ENCODE measurements around the gene SLC25A25. TPM values are rescaled to one million over a fixed set of nuclear protein-coding genes. Genes with fewer than 3 reads are reported as not detected.
"Not testable (repeated sequence)": the region's sequence is repeated elsewhere in the genome, so short reads cannot be mapped to it uniquely, and the experiment has no call there.

The SLC25A25 gene
- total and polyA plus RNA-seq, 11 donors = 1.7 to 15.1 (median 6.7) TPM

- H3K36me3 ChIP-seq = no peaks in the 10 kb centered on the region
- no peaks in the 10 kb centered on the region for H3K9me3 ChIP-seq
- no peaks in the 10 kb centered on the region for H3K27me3 ChIP-seq
- DNase-seq = no peak
- TF ChIP-seq POLR2A (IDR thresholded peaks at IDR 0.05) = no peak
- TF ChIP-seq CTCF (IDR thresholded peaks at IDR 0.05) = no peak
- 77 to 80% (median 78%) methylated on average over 7 of the region's 7 CpGs for WGBS, 4 donors
- no peaks in the 10 kb centered on the region for H3K4me1 ChIP-seq
- no peak for ATAC-seq
- H3K4me3 ChIP-seq = no peak overlapping the region
- intact Hi-C loops (cut with DNase I) = no loop called here
- no peak overlapping the region for H3K27ac ChIP-seq
These were observed 26.0 kb upstream of the SLC25A25 start for GRCh38 chr9:128042043-128042442.

GRCh38 chr9:128043467-128043868 is 24.6 kb upstream of the SLC25A25 start:
- Histone ChIP-seq H3K9me3 (no peaks in the 10 kb centered on the region), H3K27ac (no peak overlapping the region), H3K4me3 (no peak overlapping the region), H3K36me3 (no peaks in the 10 kb centered on the region), H3K27me3 (no peaks in the 10 kb centered on the region), H3K4me1 (no peaks in the 10 kb centered on the region)
- intact Hi-C loops (cut with DNase I) = no loop called here
- ATAC-seq (peak in 1 of 4 donors; percentile 24), DNase-seq (no peak)
- WGBS, 4 donors = 48 to 65% (median 58%) methylated on average over 5 to 7 of the region's 7 CpGs
- no peak for TF ChIP-seq POLR2A (IDR thresholded peaks at IDR 0.05)
- no peak for TF ChIP-seq CTCF (IDR thresholded peaks at IDR 0.05)

- 90 to 96% (median 93%) methylated on average over 6 of the region's 6 CpGs for WGBS, 4 donors
- H3K4me3 ChIP-seq; intact Hi-C loops (cut with DNase I); DNase-seq; ATAC-seq; H3K36me3 ChIP-seq; H3K9me3 ChIP-seq; H3K4me1 ChIP-seq; H3K27me3 ChIP-seq; H3K27ac ChIP-seq: not testable (repeated sequence)
These were observed 22.6 kb upstream of the SLC25A25 start for GRCh38 chr9:128045409-128045808.

- H3K9me3 ChIP-seq = no peaks in the 10 kb centered on the region
These were observed 22.2 kb upstream of the SLC25A25 start for GRCh38 chr9:128045831-128046230.

More at GRCh38 chr9:128045831-128046230, 22.2 kb upstream of the SLC25A25 start:
- DNase-seq (no peak), ATAC-seq (no peak)
- TF ChIP-seq CTCF (IDR thresholded peaks at IDR 0.05) (no peak), POLR2A (IDR thresholded peaks at IDR 0.05) (no peak)
- WGBS, 4 donors = 74 to 85% (median 81%) methylated on average over 1 of the region's 1 CpG
- Histone ChIP-seq H3K4me3 (no peak overlapping the region), H3K36me3 (no peaks in the 10 kb centered on the region), H3K4me1 (no peaks in the 10 kb centered on the region), H3K27me3 (no peaks in the 10 kb centered on the region), H3K27ac (no peak overlapping the region)
- intact Hi-C loops (cut with DNase I) = no loop called here
